Smooth muscle cell (in vitro differentiated cells): ENCODE data around the gene TEX48. TPM values are rescaled to one million over a fixed set of nuclear protein-coding genes. Genes with fewer than 3 reads are reported as not detected.

Experiments used
- DNase-seq: peaks from one replicate; lab custom pipeline; 2025; ENCODE audit not compliant: unreplicated experiment; lab: John Stamatoyannopoulos, UW
- H2AFZ ChIP-seq: fragments of 200-600 bp; sonication (generic); 2 replicates; pipeline ENCODE4 v1.6.0; 2016; ENCODE audit warnings: antibody characterized with exemption, low read depth, mild to moderate bottlenecking
- H3F3A ChIP-seq: fragments of 200-600 bp; sonication (generic); 2 replicates; pipeline ENCODE4 v1.6.0; 2017; ENCODE audit warnings: antibody characterized with exemption, low read depth
- H3K27ac ChIP-seq: fragments of 200-600 bp; sonication (generic); 2 replicates; pipeline ENCODE4 v1.5.1; 2016; ENCODE audit warnings: low read depth, mild to moderate bottlenecking
- H3K27me3 ChIP-seq: fragments of 200-600 bp; sonication (generic); 2 replicates; pipeline ENCODE4 v1.6.1; 2016; ENCODE audit warnings: low read depth, mild to moderate bottlenecking
- H3K36me3 ChIP-seq: fragments of 200-600 bp; sonication (generic); 2 replicates; pipeline ENCODE4 v1.5.1; 2016; ENCODE audit warnings: low read depth
- H3K4me1 ChIP-seq: fragments of 200-600 bp; sonication (generic); 2 replicates; pipeline ENCODE4 v1.5.1; 2016; ENCODE audit warnings: low read depth
- H3K4me2 ChIP-seq: fragments of 200-600 bp; sonication (generic); 2 replicates; pipeline ENCODE4 v1.6.0; 2016; ENCODE audit warnings: mild to moderate bottlenecking
- H3K4me3 ChIP-seq: fragments of 200-600 bp; sonication (generic); 2 replicates; pipeline ENCODE4 v1.5.1; 2016; ENCODE audit warnings: mild to moderate bottlenecking
- H3K79me2 ChIP-seq: fragments of 200-600 bp; sonication (generic); 2 replicates; pipeline ENCODE4 v1.6.0; 2016; ENCODE audit warnings: low read depth, mild to moderate bottlenecking
- H3K9ac ChIP-seq: fragments of 200-600 bp; sonication (generic); 2 replicates; pipeline ENCODE4 v1.6.0; 2016; ENCODE audit warnings: low read depth
- H3K9me3 ChIP-seq: fragments of 200-600 bp; sonication (generic); replicated peaks from 2 replicates; pipeline ENCODE4 v1.5.1; 2016; ENCODE audit warnings: low read depth
- H4K20me1 ChIP-seq: fragments of 200-600 bp; sonication (generic); 2 replicates; pipeline ENCODE4 v1.6.0; 2016; ENCODE audit warnings: low read depth
- CTCF ChIP-seq: fragments of 200-600 bp; sonication (generic); IDR thresholded peaks from 2 replicates; pipeline ENCODE4 v1.5.1; 2017; ENCODE audit warnings: borderline replicate concordance, mild to moderate bottlenecking, antibody characterized with exemption; ENCODE audit not compliant: insufficient read depth, poor library complexity, severe bottlenecking
- WGBS: methylation state at CpG from one replicate; pipeline ENCODE4 v1.1.7; 2016; ENCODE audit warnings: low lambda C conversion rate; 5-methylcytosine and 5-hydroxymethylcytosine counted together
- polyA plus RNA-seq: library from polyadenylated mRNA; unstranded; fragments of >200 nt; fragmentation: Nextera tagmentation; extraction: Ambion mirVana; gene quantifications from 2 replicates; pipeline ENCODE4 v1.2.1, GENCODE V29; 2016
- total RNA-seq: library from RNA; depleted of rRNA; stranded (reverse); fragments of >200 nt; gene quantifications from 2 replicates; pipeline ENCODE4 v1.2.3, GENCODE V29; 2014

Gene TEX48
- total and polyA plus RNA-seq, 2 experiments from 2014 or later, result not detected

- no peaks in the 10 kb centered on the region for H3K9me3 ChIP-seq
- H3K9ac ChIP-seq, result peak overlapping the region; percentile 53
- H3F3A ChIP-seq, result no peaks in the 10 kb centered on the region
- no peak overlapping the region for H3K4me2 ChIP-seq
- no peak for TF ChIP-seq CTCF
- H3K4me1 ChIP-seq, result no peaks in the 10 kb centered on the region
- no peaks in the 10 kb centered on the region for H3K27me3 ChIP-seq
- no peaks in the 10 kb centered on the region for H3K79me2 ChIP-seq
- H2AFZ ChIP-seq, result no peak overlapping the region
- no peak for DNase-seq
- H3K36me3 ChIP-seq, result no peaks in the 10 kb centered on the region
- peak overlapping the region; percentile 83 for H3K27ac ChIP-seq
- H3K4me3 ChIP-seq, result no peak overlapping the region
- H4K20me1 ChIP-seq, result no peaks in the 10 kb centered on the region
Observed at GRCh38 chr9:114691956-114692295, 9.9 kb upstream of the TEX48 start.

- Histone ChIP-seq H3K4me3 (no peak overlapping the region), H3K9ac (peak overlapping the region; percentile 53), H3K27ac (peak overlapping the region; percentile 83), H3F3A (no peaks in the 10 kb centered on the region), H3K27me3 (no peaks in the 10 kb centered on the region), H3K4me2 (peak overlapping the region; percentile 41), H3K9me3 (no peaks in the 10 kb centered on the region), H3K36me3 (no peaks in the 10 kb centered on the region), H4K20me1 (no peaks in the 10 kb centered on the region), H3K79me2 (no peaks in the 10 kb centered on the region), H3K4me1 (no peaks in the 10 kb centered on the region), H2AFZ (no peak overlapping the region)
- DNase-seq, result no peak
- 45% methylated on average over 11 of the region's 11 CpGs for WGBS
- no peak for TF ChIP-seq CTCF
Observed at GRCh38 chr9:114691046-114691955, 9.3 kb upstream of the TEX48 start.

- H3F3A ChIP-seq, result no peaks in the 10 kb centered on the region
- WGBS, result 87% methylated on average over 4 of the region's 4 CpGs
- H3K36me3 ChIP-seq, result no peaks in the 10 kb centered on the region
- no peak for DNase-seq
- TF ChIP-seq CTCF, result no peak
- no peak overlapping the region for H2AFZ ChIP-seq
- no peak overlapping the region for H3K4me3 ChIP-seq
- H3K79me2 ChIP-seq, result no peaks in the 10 kb centered on the region
- H4K20me1 ChIP-seq, result no peaks in the 10 kb centered on the region
- H3K9me3 ChIP-seq, result no peaks in the 10 kb centered on the region
- H3K9ac ChIP-seq, result peak overlapping the region; percentile 42
- H3K27me3 ChIP-seq, result no peaks in the 10 kb centered on the region
- no peaks in the 10 kb centered on the region for H3K4me1 ChIP-seq
- peak overlapping the region; percentile 83 for H3K27ac ChIP-seq
- H3K4me2 ChIP-seq, result peak overlapping the region; percentile 41
Observed at GRCh38 chr9:114690308-114690707, 8.3 kb upstream of the TEX48 start.

- Histone ChIP-seq H3K9ac (no peak overlapping the region), H3K4me3 (no peak overlapping the region), H3K4me2 (no peak overlapping the region), H3K27me3 (no peaks in the 10 kb centered on the region), H3K4me1 (no peaks in the 10 kb centered on the region), H3K9me3 (no peaks in the 10 kb centered on the region), H3K36me3 (no peaks in the 10 kb centered on the region), H3F3A (no peaks in the 10 kb centered on the region), H3K79me2 (no peaks in the 10 kb centered on the region), H4K20me1 (no peaks in the 10 kb centered on the region), H3K27ac (no peak overlapping the region), H2AFZ (no peak overlapping the region)
- no peak for DNase-seq
- no peak for TF ChIP-seq CTCF
- WGBS, result 100% methylated on average over 1 of the region's 7 CpGs
Observed at GRCh38 chr9:114689813-114690212, 7.8 kb upstream of the TEX48 start.
